Suppressor macrophage (primary cell): ENCODE results near the gene RWDD3.

ENCODE experiments used
- DNase-seq, 4 experiments: peaks; one replicate each; pipeline ENCODE4 v3.0.0-alpha.2; 2020 to 2022

RWDD3 gene

DNA sequence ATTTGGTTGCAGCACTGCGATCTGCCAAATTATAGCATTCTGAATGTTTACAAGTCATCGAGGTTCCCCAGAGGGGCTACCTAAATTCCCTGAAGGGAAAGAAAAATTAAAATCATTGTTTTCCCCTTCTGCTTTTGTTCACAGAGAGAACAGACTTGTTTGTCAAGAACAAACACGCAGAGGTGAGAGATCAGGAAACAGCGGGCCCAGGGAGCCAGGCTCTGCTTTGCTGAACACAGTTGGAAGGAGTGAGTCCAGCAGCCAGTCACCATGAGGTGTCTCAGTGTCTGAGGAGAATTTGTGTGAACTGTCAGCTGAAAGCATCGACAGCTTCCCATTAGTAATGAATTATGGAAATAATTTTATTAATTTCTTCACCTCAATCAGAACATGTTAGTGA is 52.5 kb downstream of the RWDD3 start:
- DNase-seq = no peak

DNA sequence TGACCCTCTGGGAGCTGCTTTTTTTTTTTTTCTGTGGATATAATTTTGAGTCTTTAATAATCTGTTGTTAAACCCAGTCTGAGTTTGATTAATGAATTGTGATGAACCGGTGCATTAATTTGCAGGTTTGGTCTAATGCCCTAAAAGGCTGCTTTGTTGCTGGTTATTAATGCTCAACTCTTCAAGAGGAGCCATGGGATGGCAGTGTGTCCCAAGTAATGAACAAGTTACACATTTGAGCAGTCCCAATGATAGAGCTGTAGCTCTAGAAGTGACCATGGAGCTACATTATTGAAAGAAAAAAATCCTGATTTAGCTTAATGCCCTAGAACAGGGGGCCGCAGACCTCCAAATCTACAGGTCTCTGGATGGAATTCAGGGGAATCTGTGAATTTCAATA is 53.1 kb downstream of the RWDD3 start:
- DNase-seq = no peak

DNA sequence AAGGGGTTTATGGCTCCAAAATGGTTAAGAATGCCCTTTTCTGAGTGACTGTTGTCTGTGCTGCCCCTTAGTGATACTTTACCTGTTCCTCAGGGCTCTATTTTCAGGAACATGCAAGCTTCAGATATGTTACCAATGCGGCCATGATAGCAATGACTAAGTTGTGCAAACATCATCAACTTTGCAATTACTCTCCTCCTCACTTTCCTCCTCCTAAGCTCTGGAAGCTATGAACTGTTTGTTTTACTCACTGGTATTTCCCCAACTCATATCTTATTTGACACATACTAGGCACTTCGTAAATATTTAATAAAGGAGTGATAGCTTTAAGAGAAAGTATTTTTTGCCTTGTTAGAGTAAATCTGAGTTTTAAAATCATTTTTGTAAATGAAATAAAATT is 53.8 kb downstream of the RWDD3 start:
- no peak for DNase-seq
